Activated naive CD8-positive, alpha-beta T cell treated with anti-CD3 and anti-CD28 coated beads, Interleukin-2, amount 50 U/mL, for 24 hours (primary cell): Measurements from ENCODE around the gene AOPEP.

Experiments used
- ATAC-seq: fragments of 150-1000 bp; cut with Tn5 transposase; one replicate; pipeline ENCODE4 v1.10.0; 2021
- DNase-seq: peaks from one replicate; pipeline ENCODE4 v3.0.0; 2021
- H3K27ac Mint-ChIP-seq: one replicate; pipeline ENCODE4 v1.8.0; 2021; ENCODE audit warnings: mild to moderate bottlenecking, mixed read lengths
- H3K27me3 Mint-ChIP-seq: one replicate; pipeline ENCODE4 v1.8.0; 2021; ENCODE audit warnings: mixed read lengths
- H3K36me3 Mint-ChIP-seq: one replicate; pipeline ENCODE4 v1.8.0; 2021; ENCODE audit warnings: low read depth, mixed read lengths
- H3K4me1 Mint-ChIP-seq: one replicate; pipeline ENCODE4 v1.8.0; 2021; ENCODE audit warnings: mixed read lengths
- H3K4me3 Mint-ChIP-seq: one replicate; pipeline ENCODE4 v1.8.0; 2021; ENCODE audit warnings: mild to moderate bottlenecking, moderate library complexity, mixed read lengths
- H3K9me3 Mint-ChIP-seq: one replicate; pipeline ENCODE4 v1.8.0; 2021; ENCODE audit warnings: mixed read lengths

AOPEP gene

GRCh38 chr9:94801234-94801633 is 74.7 kb downstream of the AOPEP start:
- ATAC-seq = no peak
- Mint-ChIP-seq H3K36me3 (peaks cover 23% of the 10 kb centered on the region), H3K27ac (no peak overlapping the region), H3K4me1 (peaks cover 30% of the 10 kb centered on the region), H3K27me3 (no peaks in the 10 kb centered on the region), H3K4me3 (no peak overlapping the region), H3K9me3 (no peaks in the 10 kb centered on the region)
- DNase-seq = no peak

- no peaks in the 10 kb centered on the region for H3K27me3 Mint-ChIP-seq
- peaks cover 26% of the 10 kb centered on the region for H3K36me3 Mint-ChIP-seq
- no peaks in the 10 kb centered on the region for H3K9me3 Mint-ChIP-seq
- H3K4me1 Mint-ChIP-seq = peaks cover 33% of the 10 kb centered on the region
- H3K27ac Mint-ChIP-seq = no peak overlapping the region
- no peak overlapping the region for H3K4me3 Mint-ChIP-seq
- ATAC-seq (no peak), DNase-seq (no peak)
These were observed 75.2 kb downstream of the AOPEP start for GRCh38 chr9:94801681-94802080.

- H3K36me3 Mint-ChIP-seq = peaks cover 29% of the 10 kb centered on the region
- H3K4me1 Mint-ChIP-seq = peaks cover 35% of the 10 kb centered on the region
- H3K4me3 Mint-ChIP-seq = no peak overlapping the region
- H3K27me3 Mint-ChIP-seq = no peaks in the 10 kb centered on the region
- H3K27ac Mint-ChIP-seq = no peak overlapping the region
- no peak for DNase-seq
- ATAC-seq = no peak
- no peaks in the 10 kb centered on the region for H3K9me3 Mint-ChIP-seq
These were observed 75.8 kb downstream of the AOPEP start for GRCh38 chr9:94802251-94802650.

- peaks cover 38% of the 10 kb centered on the region for H3K4me1 Mint-ChIP-seq
- H3K36me3 Mint-ChIP-seq = peaks cover 34% of the 10 kb centered on the region
- no peaks in the 10 kb centered on the region for H3K27me3 Mint-ChIP-seq
- H3K27ac Mint-ChIP-seq = peak overlapping the region; percentile 70
- DNase-seq (peak; percentile 34), ATAC-seq (peak; percentile 96)
- H3K9me3 Mint-ChIP-seq = no peaks in the 10 kb centered on the region
- no peak overlapping the region for H3K4me3 Mint-ChIP-seq
These were observed 76.3 kb downstream of the AOPEP start for GRCh38 chr9:94802793-94803192.

GRCh38 chr9:94804316-94804715 is 77.8 kb downstream of the AOPEP start:
- no peak for ATAC-seq
- H3K4me1 Mint-ChIP-seq = peaks cover 38% of the 10 kb centered on the region
- no peak overlapping the region for H3K4me3 Mint-ChIP-seq
- no peaks in the 10 kb centered on the region for H3K9me3 Mint-ChIP-seq
- H3K36me3 Mint-ChIP-seq = peaks cover 36% of the 10 kb centered on the region
- H3K27ac Mint-ChIP-seq = no peak overlapping the region
- no peak for DNase-seq
- H3K27me3 Mint-ChIP-seq = no peaks in the 10 kb centered on the region

- ATAC-seq (no peak), DNase-seq (no peak)
- no peaks in the 10 kb centered on the region for H3K9me3 Mint-ChIP-seq
- H3K4me1 Mint-ChIP-seq = peaks cover 38% of the 10 kb centered on the region
- H3K4me3 Mint-ChIP-seq = no peak overlapping the region
- H3K27me3 Mint-ChIP-seq = no peaks in the 10 kb centered on the region
- no peak overlapping the region for H3K27ac Mint-ChIP-seq
- H3K36me3 Mint-ChIP-seq = peaks cover 36% of the 10 kb centered on the region
These were observed 78.6 kb downstream of the AOPEP start for GRCh38 chr9:94805051-94805489.

- DNase-seq (no peak), ATAC-seq (no peak)
- no peak overlapping the region for H3K27ac Mint-ChIP-seq
- H3K9me3 Mint-ChIP-seq = no peaks in the 10 kb centered on the region
- peaks cover 32% of the 10 kb centered on the region for H3K36me3 Mint-ChIP-seq
- H3K27me3 Mint-ChIP-seq = no peaks in the 10 kb centered on the region
- peaks cover 38% of the 10 kb centered on the region for H3K4me1 Mint-ChIP-seq
- H3K4me3 Mint-ChIP-seq = no peak overlapping the region
These were observed 79.1 kb downstream of the AOPEP start for GRCh38 chr9:94805585-94805984.

GRCh38 chr9:94806307-94806893 is 79.9 kb downstream of the AOPEP start:
- no peak for ATAC-seq

GRCh38 chr9:94807556-94807955 is 81.1 kb downstream of the AOPEP start:
- H3K4me1 Mint-ChIP-seq = peaks cover 28% of the 10 kb centered on the region
- no peak for ATAC-seq
- no peaks in the 10 kb centered on the region for H3K27me3 Mint-ChIP-seq
- no peak overlapping the region for H3K27ac Mint-ChIP-seq
- no peak for DNase-seq
- H3K36me3 Mint-ChIP-seq = peaks cover 19% of the 10 kb centered on the region
- no peak overlapping the region for H3K4me3 Mint-ChIP-seq
- H3K9me3 Mint-ChIP-seq = no peaks in the 10 kb centered on the region

More at GRCh38 chr9:94806307-94806893, 79.9 kb downstream of the AOPEP start:
- Mint-ChIP-seq H3K9me3 (no peaks in the 10 kb centered on the region), H3K27me3 (no peaks in the 10 kb centered on the region), H3K36me3 (peaks cover 23% of the 10 kb centered on the region), H3K4me3 (no peak overlapping the region), H3K4me1 (peaks cover 36% of the 10 kb centered on the region), H3K27ac (no peak overlapping the region)
- no peak for DNase-seq

GRCh38 chr9:94808926-94809700 is 82.6 kb downstream of the AOPEP start:
- Mint-ChIP-seq H3K4me3 (no peak overlapping the region), H3K9me3 (no peaks in the 10 kb centered on the region), H3K27me3 (no peaks in the 10 kb centered on the region), H3K27ac (no peak overlapping the region), H3K36me3 (peaks cover 18% of the 10 kb centered on the region), H3K4me1 (peaks cover 16% of the 10 kb centered on the region)
- no peak for DNase-seq
- no peak for ATAC-seq

GRCh38 chr9:94809778-94810177 is 83.3 kb downstream of the AOPEP start:
- H3K9me3 Mint-ChIP-seq = no peaks in the 10 kb centered on the region
- H3K27ac Mint-ChIP-seq = no peak overlapping the region

GRCh38 chr9:94811074-94811473 is 84.6 kb downstream of the AOPEP start:
- Mint-ChIP-seq H3K36me3 (peaks cover 17% of the 10 kb centered on the region), H3K4me1 (peaks cover 15% of the 10 kb centered on the region), H3K27ac (no peak overlapping the region), H3K27me3 (no peaks in the 10 kb centered on the region), H3K4me3 (no peak overlapping the region), H3K9me3 (no peaks in the 10 kb centered on the region)
- ATAC-seq (no peak), DNase-seq (no peak)

More at GRCh38 chr9:94809778-94810177, 83.3 kb downstream of the AOPEP start:
- no peak for DNase-seq
- Mint-ChIP-seq H3K4me1 (peaks cover 15% of the 10 kb centered on the region), H3K27me3 (no peaks in the 10 kb centered on the region), H3K36me3 (peaks cover 17% of the 10 kb centered on the region), H3K4me3 (no peak overlapping the region)
- ATAC-seq = no peak

- no peaks in the 10 kb centered on the region for H3K9me3 Mint-ChIP-seq
- ATAC-seq = peak; percentile 84
- H3K4me3 Mint-ChIP-seq = no peak overlapping the region
- no peak overlapping the region for H3K27ac Mint-ChIP-seq
- no peaks in the 10 kb centered on the region for H3K27me3 Mint-ChIP-seq
- DNase-seq = peak; percentile 3
- peaks cover 10% of the 10 kb centered on the region for H3K36me3 Mint-ChIP-seq
- peaks cover 10% of the 10 kb centered on the region for H3K4me1 Mint-ChIP-seq
These were observed 85.8 kb downstream of the AOPEP start for GRCh38 chr9:94812343-94812742.

GRCh38 chr9:94813379-94813778 is 86.9 kb downstream of the AOPEP start:
- Mint-ChIP-seq H3K27ac (no peak overlapping the region), H3K4me1 (peaks cover 8% of the 10 kb centered on the region), H3K4me3 (no peak overlapping the region), H3K9me3 (no peaks in the 10 kb centered on the region), H3K27me3 (no peaks in the 10 kb centered on the region), H3K36me3 (peaks cover 5% of the 10 kb centered on the region)
- no peak for DNase-seq
- ATAC-seq = no peak
